ENCODE measurements around the gene THADA.

DNA sequence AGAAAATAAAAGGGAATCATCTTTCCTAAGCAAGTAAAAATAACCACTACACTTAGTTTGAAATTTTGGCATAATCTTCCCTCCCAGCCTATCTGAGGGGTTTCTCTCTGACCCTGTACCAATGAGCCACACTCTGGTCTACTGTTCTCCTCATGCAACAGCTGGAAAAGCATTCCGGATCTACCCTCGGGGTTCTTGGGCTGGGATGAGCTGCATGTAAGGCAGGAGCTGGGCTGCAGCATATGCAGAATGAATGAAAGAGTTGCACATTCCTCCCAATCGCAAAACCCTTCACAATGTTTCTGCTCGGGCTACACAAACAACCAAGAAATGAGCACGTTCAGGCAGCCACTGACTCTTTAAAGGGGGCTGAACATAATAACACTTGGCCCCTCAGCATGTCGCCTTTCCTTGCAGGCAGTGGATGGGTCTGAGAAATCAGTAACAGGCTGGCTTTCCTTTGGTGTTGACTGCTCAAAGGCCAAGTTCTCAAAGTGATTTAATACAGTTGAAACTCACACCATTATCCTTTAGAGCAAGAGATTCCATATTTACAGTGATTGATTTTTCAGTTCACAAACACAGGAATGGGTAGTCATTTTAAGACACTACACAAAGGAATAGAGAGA lies 189.1 kb downstream of the THADA start:
- TF ChIP-seq EP300 (IDR thresholded peaks at IDR 0.05) (no peak), POLR2AphosphoS5 (IDR thresholded peaks at IDR 0.05) (no peak)
- TF ChIP-seq, protein P1, sequence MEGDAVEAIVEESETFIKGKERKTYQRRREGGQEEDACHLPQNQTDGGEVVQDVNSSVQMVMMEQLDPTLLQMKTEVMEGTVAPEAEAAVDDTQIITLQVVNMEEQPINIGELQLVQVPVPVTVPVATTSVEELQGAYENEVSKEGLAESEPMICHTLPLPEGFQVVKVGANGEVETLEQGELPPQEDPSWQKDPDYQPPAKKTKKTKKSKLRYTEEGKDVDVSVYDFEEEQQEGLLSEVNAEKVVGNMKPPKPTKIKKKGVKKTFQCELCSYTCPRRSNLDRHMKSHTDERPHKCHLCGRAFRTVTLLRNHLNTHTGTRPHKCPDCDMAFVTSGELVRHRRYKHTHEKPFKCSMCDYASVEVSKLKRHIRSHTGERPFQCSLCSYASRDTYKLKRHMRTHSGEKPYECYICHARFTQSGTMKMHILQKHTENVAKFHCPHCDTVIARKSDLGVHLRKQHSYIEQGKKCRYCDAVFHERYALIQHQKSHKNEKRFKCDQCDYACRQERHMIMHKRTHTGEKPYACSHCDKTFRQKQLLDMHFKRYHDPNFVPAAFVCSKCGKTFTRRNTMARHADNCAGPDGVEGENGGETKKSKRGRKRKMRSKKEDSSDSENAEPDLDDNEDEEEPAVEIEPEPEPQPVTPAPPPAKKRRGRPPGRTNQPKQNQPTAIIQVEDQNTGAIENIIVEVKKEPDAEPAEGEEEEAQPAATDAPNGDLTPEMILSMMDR (IDR thresholded peaks at IDR 0.05) = no peak

Measured in upper lobe of left lung (tissue), 4 donors.